Activated CD4-positive, CD25-positive, alpha-beta regulatory T cell treated with anti-CD3 and anti-CD28 coated beads, Interleukin-2, amount 50 U/mL, for 16 hours (primary cell): Measurements from ENCODE around the gene PPP2R3B.
"Not testable (repeated sequence)": the region's sequence is repeated elsewhere in the genome, so short reads cannot be mapped to it uniquely, and the experiment has no call there.

Experiments
- DNase-seq: peaks from one replicate; pipeline ENCODE4 v3.0.0-alpha.2; 2020; ENCODE audit warnings: low read depth, low spot score

Gene PPP2R3B

GRCh38 chrX:353566-354535 is 32.9 kb downstream of the PPP2R3B start:
- DNase-seq: no peak

- DNase-seq: no peak
Observed at GRCh38 chrX:352582-353314, 34.0 kb downstream of the PPP2R3B start.

- DNase-seq: no peak
Observed at GRCh38 chrX:352181-352580, 34.5 kb downstream of the PPP2R3B start.

- no peak for DNase-seq
Observed at GRCh38 chrX:351736-352135, 35.0 kb downstream of the PPP2R3B start.

- not testable (repeated sequence) for DNase-seq
Observed at GRCh38 chrX:351324-351641, 35.4 kb downstream of the PPP2R3B start.

- DNase-seq: no peak
Observed at GRCh38 chrX:350534-351323, 36.0 kb downstream of the PPP2R3B start.

- DNase-seq: no peak
Observed at GRCh38 chrX:350148-350533, 36.6 kb downstream of the PPP2R3B start.

- DNase-seq: no peak
Observed at GRCh38 chrX:349702-350101, 37.0 kb downstream of the PPP2R3B start.

GRCh38 chrX:349196-349595 is 37.5 kb downstream of the PPP2R3B start:
- no peak for DNase-seq

- no peak for DNase-seq
Observed at GRCh38 chrX:348461-349117, 38.1 kb downstream of the PPP2R3B start.

- no peak for DNase-seq
Observed at GRCh38 chrX:347351-348117, 39.2 kb downstream of the PPP2R3B start.

- DNase-seq: no peak
Observed at GRCh38 chrX:346034-346813, 40.5 kb downstream of the PPP2R3B start.

- no peak for DNase-seq
Observed at GRCh38 chrX:345020-345925, 41.4 kb downstream of the PPP2R3B start.

GRCh38 chrX:344371-344901 is 42.3 kb downstream of the PPP2R3B start:
- no peak for DNase-seq

- DNase-seq: no peak
Observed at GRCh38 chrX:341541-342101, 45.1 kb downstream of the PPP2R3B start.

GRCh38 chrX:340641-341423 is 45.9 kb downstream of the PPP2R3B start:
- no peak for DNase-seq

- DNase-seq: no peak
Observed at GRCh38 chrX:340121-340520, 46.6 kb downstream of the PPP2R3B start.
